ENCODE measurements around the gene LPIN2. TPM values are rescaled to one million over a fixed set of nuclear protein-coding genes. Genes with fewer than 3 reads are reported as not detected.

Gene LPIN2
- total and polyA plus RNA-seq, 2 experiments from 2014 or later = 9.0 to 10.8 TPM

GRCh38 chr18:2970772-2971659 lies 41.9 kb downstream of the LPIN2 start:
- no peaks in the 10 kb centered on the region for H3K9me2 ChIP-seq (ENCODE audit: insufficient read depth)
- H3K27me3 ChIP-seq (ENCODE audit: insufficient read depth) = no peaks in the 10 kb centered on the region
- ATAC-seq (no peak), DNase-seq (ENCODE audit: low spot score) (no peak)
- no peaks in the 10 kb centered on the region for H3K36me3 Mint-ChIP-seq (ENCODE audit: low read depth)
- no peak overlapping the region for H2AFZ ChIP-seq
- peaks cover 27% of the 10 kb centered on the region for H3K79me2 ChIP-seq (replicated peaks; ENCODE audit: insufficient read depth)
- no peaks in the 10 kb centered on the region for H4K20me1 ChIP-seq (replicated peaks; ENCODE audit: insufficient read depth)
- no peak overlapping the region for H3K27ac ChIP-seq (ENCODE audit: low read depth)
- no peak overlapping the region for H3K4me2 ChIP-seq
- H3K4me3 Mint-ChIP-seq = no peak overlapping the region
- H3K27me3 Mint-ChIP-seq (ENCODE audit: insufficient read depth, low read depth, poor library complexity) = no peaks in the 10 kb centered on the region
- TF ChIP-seq, protein P1, sequence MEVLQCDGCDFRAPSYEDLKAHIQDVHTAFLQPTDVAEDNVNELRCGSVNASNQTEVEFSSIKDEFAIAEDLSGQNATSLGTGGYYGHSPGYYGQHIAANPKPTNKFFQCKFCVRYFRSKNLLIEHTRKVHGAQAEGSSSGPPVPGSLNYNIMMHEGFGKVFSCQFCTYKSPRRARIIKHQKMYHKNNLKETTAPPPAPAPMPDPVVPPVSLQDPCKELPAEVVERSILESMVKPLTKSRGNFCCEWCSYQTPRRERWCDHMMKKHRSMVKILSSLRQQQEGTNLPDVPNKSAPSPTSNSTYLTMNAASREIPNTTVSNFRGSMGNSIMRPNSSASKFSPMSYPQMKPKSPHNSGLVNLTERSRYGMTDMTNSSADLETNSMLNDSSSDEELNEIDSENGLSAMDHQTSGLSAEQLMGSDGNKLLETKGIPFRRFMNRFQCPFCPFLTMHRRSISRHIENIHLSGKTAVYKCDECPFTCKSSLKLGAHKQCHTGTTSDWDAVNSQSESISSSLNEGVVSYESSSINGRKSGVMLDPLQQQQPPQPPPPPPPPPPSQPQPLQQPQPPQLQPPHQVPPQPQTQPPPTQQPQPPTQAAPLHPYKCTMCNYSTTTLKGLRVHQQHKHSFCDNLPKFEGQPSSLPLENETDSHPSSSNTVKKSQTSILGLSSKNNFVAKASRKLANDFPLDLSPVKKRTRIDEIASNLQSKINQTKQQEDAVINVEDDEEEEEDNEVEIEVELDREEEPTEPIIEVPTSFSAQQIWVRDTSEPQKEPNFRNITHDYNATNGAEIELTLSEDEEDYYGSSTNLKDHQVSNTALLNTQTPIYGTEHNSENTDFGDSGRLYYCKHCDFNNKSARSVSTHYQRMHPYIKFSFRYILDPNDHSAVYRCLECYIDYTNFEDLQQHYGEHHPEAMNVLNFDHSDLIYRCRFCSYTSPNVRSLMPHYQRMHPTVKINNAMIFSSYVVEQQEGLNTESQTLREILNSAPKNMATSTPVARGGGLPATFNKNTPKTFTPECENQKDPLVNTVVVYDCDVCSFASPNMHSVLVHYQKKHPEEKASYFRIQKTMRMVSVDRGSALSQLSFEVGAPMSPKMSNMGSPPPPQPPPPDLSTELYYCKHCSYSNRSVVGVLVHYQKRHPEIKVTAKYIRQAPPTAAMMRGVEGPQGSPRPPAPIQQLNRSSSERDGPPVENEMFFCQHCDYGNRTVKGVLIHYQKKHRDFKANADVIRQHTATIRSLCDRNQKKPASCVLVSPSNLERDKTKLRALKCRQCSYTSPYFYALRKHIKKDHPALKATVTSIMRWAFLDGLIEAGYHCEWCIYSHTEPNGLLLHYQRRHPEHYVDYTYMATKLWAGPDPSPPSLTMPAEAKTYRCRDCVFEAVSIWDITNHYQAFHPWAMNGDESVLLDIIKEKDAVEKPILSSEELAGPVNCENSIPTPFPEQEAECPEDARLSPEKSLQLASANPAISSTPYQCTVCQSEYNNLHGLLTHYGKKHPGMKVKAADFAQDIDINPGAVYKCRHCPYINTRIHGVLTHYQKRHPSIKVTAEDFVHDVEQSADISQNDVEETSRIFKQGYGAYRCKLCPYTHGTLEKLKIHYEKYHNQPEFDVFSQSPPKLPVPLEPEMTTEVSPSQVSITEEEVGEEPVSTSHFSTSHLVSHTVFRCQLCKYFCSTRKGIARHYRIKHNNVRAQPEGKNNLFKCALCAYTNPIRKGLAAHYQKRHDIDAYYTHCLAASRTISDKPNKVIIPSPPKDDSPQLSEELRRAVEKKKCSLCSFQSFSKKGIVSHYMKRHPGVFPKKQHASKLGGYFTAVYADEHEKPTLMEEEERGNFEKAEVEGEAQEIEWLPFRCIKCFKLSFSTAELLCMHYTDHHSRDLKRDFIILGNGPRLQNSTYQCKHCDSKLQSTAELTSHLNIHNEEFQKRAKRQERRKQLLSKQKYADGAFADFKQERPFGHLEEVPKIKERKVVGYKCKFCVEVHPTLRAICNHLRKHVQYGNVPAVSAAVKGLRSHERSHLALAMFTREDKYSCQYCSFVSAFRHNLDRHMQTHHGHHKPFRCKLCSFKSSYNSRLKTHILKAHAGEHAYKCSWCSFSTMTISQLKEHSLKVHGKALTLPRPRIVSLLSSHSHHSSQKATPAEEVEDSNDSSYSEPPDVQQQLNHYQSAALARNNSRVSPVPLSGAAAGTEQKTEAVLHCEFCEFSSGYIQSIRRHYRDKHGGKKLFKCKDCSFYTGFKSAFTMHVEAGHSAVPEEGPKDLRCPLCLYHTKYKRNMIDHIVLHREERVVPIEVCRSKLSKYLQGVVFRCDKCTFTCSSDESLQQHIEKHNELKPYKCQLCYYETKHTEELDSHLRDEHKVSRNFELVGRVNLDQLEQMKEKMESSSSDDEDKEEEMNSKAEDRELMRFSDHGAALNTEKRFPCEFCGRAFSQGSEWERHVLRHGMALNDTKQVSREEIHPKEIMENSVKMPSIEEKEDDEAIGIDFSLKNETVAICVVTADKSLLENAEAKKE (CRISPR knock-in tag; IDR thresholded peaks at IDR 0.05) = no peak
- no peak for TF ChIP-seq NANOG (IDR thresholded peaks at IDR 0.05; ENCODE audit: borderline replicate concordance)
- TF ChIP-seq POLR2AphosphoS5 (IDR thresholded peaks at IDR 0.05; ENCODE audit: low read depth) = no peak
- no peak for TF ChIP-seq CTCF (conservative IDR thresholded peaks at IDR 0.05; ENCODE audit: low read depth in 2 of 2)
- TF ChIP-seq STAT1 (IDR thresholded peaks at IDR 0.05; ENCODE audit: unreplicated experiment) = no peak
- no peak for TF ChIP-seq EZH2phosphoT487 (IDR thresholded peaks at IDR 0.05; ENCODE audit: unreplicated experiment)
- TF ChIP-seq EZH2 (IDR thresholded peaks at IDR 0.05; ENCODE audit: low read depth, unreplicated experiment) = no peak
- H3K36me3 ChIP-seq (ENCODE audit: insufficient read depth) = no peaks in the 10 kb centered on the region
- no peaks in the 10 kb centered on the region for H3K9me3 Mint-ChIP-seq
- H3K4me1 Mint-ChIP-seq = peaks cover 28% of the 10 kb centered on the region
- H3K4me1 ChIP-seq (ENCODE audit: insufficient read depth) = peaks cover 19% of the 10 kb centered on the region
- H3K27ac Mint-ChIP-seq = no peak overlapping the region
- no peaks in the 10 kb centered on the region for H3F3A ChIP-seq (replicated peaks; ENCODE audit: low read depth)
- H3K4me3 ChIP-seq = no peak overlapping the region
